Stomach (tissue), 19 donors: ENCODE results near the gene PMS2. TPM values are rescaled to one million over a fixed set of nuclear protein-coding genes. Genes with fewer than 3 reads are reported as not detected.
"Not testable (repeated sequence)": the region's sequence is repeated elsewhere in the genome, so short reads cannot be mapped to it uniquely, and the experiment has no call there.

Experiments used
- DNase-seq, 2 donors: peaks; one replicate each; pipeline versions ENCODE4 v3.0.0 to v3.0.0-alpha.2; 2013 to 2019
- H3K27ac ChIP-seq, 5 donors: fragments of 200-600 bp in 4 of 5; sonication (generic) in 4 of 5; one replicate each; pipeline ENCODE4 v1.5.1; 2013 to 2019; ENCODE audit warnings: mild to moderate bottlenecking in 1 of 5, moderate library complexity in 1 of 5
- H3K27me3 ChIP-seq, 3 donors: fragments of 200-600 bp; sonication (generic); one replicate each; pipeline ENCODE4 v1.5.1; 2017 to 2019; ENCODE audit warnings: mixed run types in 1 of 3
- H3K36me3 ChIP-seq, 4 donors: fragments of 200-600 bp; sonication (generic); 1 replicate in 3 of 4; 2 replicates in 1 of 4; pipeline ENCODE4 v1.5.1; 2016 to 2019
- H3K4me1 ChIP-seq, 4 donors: fragments of 200-600 bp; sonication (generic); one replicate each; pipeline ENCODE4 v1.5.1; 2016 to 2019
- H3K4me3 ChIP-seq, 4 donors: fragments of 200-600 bp; sonication (generic) in 3 of 4; one replicate each; pipeline ENCODE4 v1.5.1; 2016 to 2019; ENCODE audit warnings: mild to moderate bottlenecking in 1 of 4
- H3K9me3 ChIP-seq, 4 donors: fragments of 200-600 bp; sonication (generic); one replicate each; pipeline ENCODE4 v1.5.1; 2016 to 2019
- EP300 ChIP-seq: sonication (generic); formaldehyde crosslinking; IDR thresholded peaks from one replicate; pipeline ENCODE4 v1.6.1; 2017; ENCODE audit warnings: antibody characterized with exemption
- POLR2A ChIP-seq, 4 donors: fragments of 450-650 bp; IDR thresholded peaks; one replicate each; pipeline ENCODE4 v1.6.1; 2016; ENCODE audit warnings: antibody characterized with exemption in 4 of 4, control low read depth in 2 of 4, mild to moderate bottlenecking in 1 of 4, moderate library complexity in 1 of 4
- POLR2AphosphoS5 ChIP-seq, 3 donors: sonication (generic); formaldehyde crosslinking; IDR thresholded peaks; one replicate each; pipeline ENCODE4 v1.6.1; 2016; ENCODE audit warnings: antibody characterized with exemption in 3 of 3
- WGBS, 5 donors: extraction: QIAGEN DNeasy Blood & Tissue Kit in 3 of 5; methylation state at CpG; one replicate each; pipeline versions ENCODE4 v1.1.5 to v1.1.7; 2013 to 2018; 5-methylcytosine and 5-hydroxymethylcytosine counted together
- intact Hi-C: fragments of 100-400 bp; cut with DNase I; formaldehyde crosslinking; loops from one replicate; pipeline ENCODE4 v1.15.1; 2023; ENCODE audit warnings: low total_unique reads
- long read RNA-seq, 10 donors: transcript quantifications; one replicate each; lab custom pipeline, GENCODE V29; 2026
- polyA plus RNA-seq, 3 donors: library from polyadenylated mRNA; stranded (reverse); fragments of 200-250 nt; gene quantifications; one replicate each; pipeline ENCODE4 v1.2.3, GENCODE V29; 2013
- total RNA-seq, 5 donors: library from RNA; depleted of rRNA; stranded (reverse); fragments of >200 nt; gene quantifications; one replicate each; pipeline versions ENCODE4 v1.1.0 to v1.2.3, GENCODE V29; 2014 to 2016
- TF ChIP-seq, protein P1 (sequence below), 7 experiments: fragments of 450-650 bp in 4 of 7; fragments of 200-600 bp in 3 of 7; sonication (generic) in 3 of 7; IDR thresholded peaks; one replicate each; pipeline ENCODE4 v1.5.1; 2016 to 2019; ENCODE audit warnings: antibody characterized with exemption in 7 of 7, control low read depth in 2 of 7, mild to moderate bottlenecking in 1 of 7
- donor health status: healthy with polysubstance abuse.
- donor health status: Bipolar disorder and iron deficiency.
- donor health status: healthy.

The PMS2 gene, protein sequence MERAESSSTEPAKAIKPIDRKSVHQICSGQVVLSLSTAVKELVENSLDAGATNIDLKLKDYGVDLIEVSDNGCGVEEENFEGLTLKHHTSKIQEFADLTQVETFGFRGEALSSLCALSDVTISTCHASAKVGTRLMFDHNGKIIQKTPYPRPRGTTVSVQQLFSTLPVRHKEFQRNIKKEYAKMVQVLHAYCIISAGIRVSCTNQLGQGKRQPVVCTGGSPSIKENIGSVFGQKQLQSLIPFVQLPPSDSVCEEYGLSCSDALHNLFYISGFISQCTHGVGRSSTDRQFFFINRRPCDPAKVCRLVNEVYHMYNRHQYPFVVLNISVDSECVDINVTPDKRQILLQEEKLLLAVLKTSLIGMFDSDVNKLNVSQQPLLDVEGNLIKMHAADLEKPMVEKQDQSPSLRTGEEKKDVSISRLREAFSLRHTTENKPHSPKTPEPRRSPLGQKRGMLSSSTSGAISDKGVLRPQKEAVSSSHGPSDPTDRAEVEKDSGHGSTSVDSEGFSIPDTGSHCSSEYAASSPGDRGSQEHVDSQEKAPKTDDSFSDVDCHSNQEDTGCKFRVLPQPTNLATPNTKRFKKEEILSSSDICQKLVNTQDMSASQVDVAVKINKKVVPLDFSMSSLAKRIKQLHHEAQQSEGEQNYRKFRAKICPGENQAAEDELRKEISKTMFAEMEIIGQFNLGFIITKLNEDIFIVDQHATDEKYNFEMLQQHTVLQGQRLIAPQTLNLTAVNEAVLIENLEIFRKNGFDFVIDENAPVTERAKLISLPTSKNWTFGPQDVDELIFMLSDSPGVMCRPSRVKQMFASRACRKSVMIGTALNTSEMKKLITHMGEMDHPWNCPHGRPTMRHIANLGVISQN
- 10 to 100 TPM in 3 of 5 donors, 1 to 10 TPM in 2; 2.9 to 16.0 (median 11.0) TPM for total RNA-seq
- polyA plus RNA-seq = 1 to 10 TPM; 3.7 to 4.4 (median 4.0) TPM
- long read RNA-seq, donor 1 = 0 reads
- long read RNA-seq, donor 2 = 0 reads
- long read RNA-seq, donor 3 = 0 reads
- long read RNA-seq, donor 4 = 0 reads
- long read RNA-seq, donor 5 = 0 reads
- long read RNA-seq, donor 6 = 0 reads
- long read RNA-seq, donor 7, partial matches to known transcripts = 5 of 6 reads
- long read RNA-seq, donor 7, other reads (novel, unspliced or antisense) = 0 of 6 reads
- long read RNA-seq, donor 8 = 0 reads
- long read RNA-seq, donor 9 = 0 reads
- long read RNA-seq, donor 10 = 0 reads

DNA sequence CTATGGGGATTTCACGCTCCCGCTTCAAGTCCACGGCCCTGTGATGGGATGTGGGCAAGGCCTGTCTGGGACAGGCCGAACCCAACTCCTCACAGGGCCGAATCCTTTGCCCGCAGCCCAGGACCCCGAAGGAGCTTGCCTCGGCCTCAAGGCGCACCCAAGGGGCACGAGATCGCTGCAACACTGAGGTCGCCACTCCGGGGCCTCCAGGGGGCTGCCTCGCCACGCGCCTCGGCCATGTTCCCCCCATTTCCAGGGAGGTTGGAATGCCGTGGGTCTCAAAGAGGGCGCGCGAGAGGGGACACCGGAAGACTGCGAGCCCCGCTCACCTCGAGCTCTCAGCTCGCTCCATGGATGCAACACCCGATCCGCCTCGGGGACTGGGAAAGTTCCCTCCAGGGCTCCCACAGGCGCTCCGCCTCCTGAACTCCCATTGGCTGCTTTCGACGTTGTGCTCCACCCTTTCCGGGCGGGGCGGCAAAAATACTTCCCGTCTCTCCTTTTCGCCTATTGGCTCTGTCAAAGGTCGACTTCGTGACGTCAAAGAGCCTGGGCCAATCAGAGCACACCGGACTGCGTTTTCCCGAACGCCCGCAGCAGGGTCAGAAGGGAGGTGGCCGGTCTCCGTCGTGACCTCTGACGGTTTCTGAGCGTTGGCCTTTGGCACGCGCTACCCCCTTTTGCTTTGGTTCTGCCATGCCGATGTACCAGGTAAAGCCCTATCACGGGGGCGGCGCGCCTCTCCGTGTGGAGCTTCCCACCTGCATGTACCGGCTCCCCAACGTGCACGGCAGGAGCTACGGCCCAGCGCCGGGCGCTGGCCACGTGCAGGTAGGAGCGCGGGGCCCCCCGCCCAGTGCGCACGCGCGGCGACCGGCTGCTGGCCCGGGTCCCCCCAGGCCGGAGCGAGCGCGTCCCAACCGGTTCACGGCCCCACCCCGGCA is at the start of gene PMS2, which contains the start of gene AIMP2:
PMS2 (minus strand) TSS at position 382 of the 944 bp plus-strand sequence; CDS start at position 352, 30 bp downstream.
AIMP2 (plus strand) TSS at position 605 of the 944 bp plus-strand sequence; CDS start at position 697, 92 bp downstream.
- H3K27ac ChIP-seq = peak within 1 kb of the TSS; percentile 93 to 99 (median 94)
- H3K36me3 ChIP-seq = peaks cover 0 to 15% (median 7%) of the 10 kb centered on the region in 4 donors
- 0 to 1% (median 1%) methylated on average over 47 to 84 of the region's 84 CpGs for WGBS, 5 donors
- H3K9me3 ChIP-seq = no peaks in the 10 kb centered on the region
- TF ChIP-seq EP300 = no peak
- TF ChIP-seq, protein P1, sequence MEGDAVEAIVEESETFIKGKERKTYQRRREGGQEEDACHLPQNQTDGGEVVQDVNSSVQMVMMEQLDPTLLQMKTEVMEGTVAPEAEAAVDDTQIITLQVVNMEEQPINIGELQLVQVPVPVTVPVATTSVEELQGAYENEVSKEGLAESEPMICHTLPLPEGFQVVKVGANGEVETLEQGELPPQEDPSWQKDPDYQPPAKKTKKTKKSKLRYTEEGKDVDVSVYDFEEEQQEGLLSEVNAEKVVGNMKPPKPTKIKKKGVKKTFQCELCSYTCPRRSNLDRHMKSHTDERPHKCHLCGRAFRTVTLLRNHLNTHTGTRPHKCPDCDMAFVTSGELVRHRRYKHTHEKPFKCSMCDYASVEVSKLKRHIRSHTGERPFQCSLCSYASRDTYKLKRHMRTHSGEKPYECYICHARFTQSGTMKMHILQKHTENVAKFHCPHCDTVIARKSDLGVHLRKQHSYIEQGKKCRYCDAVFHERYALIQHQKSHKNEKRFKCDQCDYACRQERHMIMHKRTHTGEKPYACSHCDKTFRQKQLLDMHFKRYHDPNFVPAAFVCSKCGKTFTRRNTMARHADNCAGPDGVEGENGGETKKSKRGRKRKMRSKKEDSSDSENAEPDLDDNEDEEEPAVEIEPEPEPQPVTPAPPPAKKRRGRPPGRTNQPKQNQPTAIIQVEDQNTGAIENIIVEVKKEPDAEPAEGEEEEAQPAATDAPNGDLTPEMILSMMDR (IDR thresholded peaks at IDR 0.05) = no peak
- peak in 1 of 4 donors; percentile 65 for TF ChIP-seq POLR2A (IDR thresholded peaks at IDR 0.05)
- TF ChIP-seq POLR2AphosphoS5 (IDR thresholded peaks at IDR 0.05) = peak in 2 of 3 donors; percentile 78 to 92
- DNase-seq = peak; percentile 99
- peak within 1 kb of the TSS; percentile 66 to 68 (median 67) for H3K4me3 ChIP-seq
- H3K27me3 ChIP-seq = no peaks in the 10 kb centered on the region
- H3K4me1 ChIP-seq = peaks cover 8 to 63% (median 37%) of the 10 kb centered on the region in 4 donors
- intact Hi-C loops = no loop called here

DNA sequence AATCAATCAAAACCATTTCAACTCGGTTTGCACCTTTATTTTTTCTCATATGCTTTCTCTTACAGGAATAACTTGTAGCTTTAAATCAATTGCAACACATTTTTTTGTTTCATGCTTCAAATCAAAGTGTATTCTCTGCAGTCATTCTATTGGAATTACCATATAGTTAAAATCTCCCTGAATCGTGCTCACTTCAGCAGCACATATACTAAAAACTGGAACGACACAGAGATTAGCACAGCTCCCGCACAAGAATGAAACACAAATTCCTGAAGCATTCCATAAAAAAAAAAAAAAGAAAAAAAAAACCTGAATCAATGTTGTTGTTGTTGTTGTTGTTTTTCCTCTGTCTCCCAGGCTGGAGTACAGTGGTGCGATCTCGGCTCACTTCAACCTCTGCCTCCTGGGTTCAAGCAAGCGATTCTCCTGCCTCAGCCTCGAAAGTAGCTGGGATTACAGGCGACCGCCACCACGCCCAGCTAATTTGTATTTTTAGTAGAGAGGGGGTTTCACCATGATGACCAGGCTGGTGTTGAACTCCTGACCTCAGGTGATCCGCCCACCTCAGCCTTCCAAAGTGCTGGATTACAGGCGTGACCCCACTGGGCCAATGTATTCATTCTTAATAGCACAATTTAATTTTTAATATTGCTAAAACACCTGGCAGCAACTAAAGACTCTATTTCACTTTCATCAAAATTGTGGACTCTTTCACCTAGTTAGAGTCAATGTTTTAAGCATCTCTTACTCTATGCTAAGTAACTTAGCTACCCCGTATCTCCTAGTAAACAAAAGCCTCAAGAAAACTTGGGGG is 48.7 kb upstream of the PMS2 start:
- no peak for DNase-seq
- peaks cover 17 to 39% (median 28%) of the 10 kb centered on the region in 4 donors for H3K4me1 ChIP-seq
- intact Hi-C loops = no loop called here
- peaks cover 6 to 25% (median 22%) of the 10 kb centered on the region in 4 donors for H3K36me3 ChIP-seq
- TF ChIP-seq EP300 (no peak), POLR2A (IDR thresholded peaks at IDR 0.05) (no peak), POLR2AphosphoS5 (IDR thresholded peaks at IDR 0.05) (no peak)
- TF ChIP-seq, protein P1 (IDR thresholded peaks at IDR 0.05) = no peak
- peak overlapping the region; percentile 77 to 91 (median 89) for H3K4me3 ChIP-seq
- no peaks in the 10 kb centered on the region for H3K9me3 ChIP-seq
- peak overlapping the region; percentile 54 to 97 (median 94) for H3K27ac ChIP-seq
- 28 to 50% (median 34%) methylated on average over 14 of the region's 14 CpGs for WGBS, 5 donors
- no peaks in the 10 kb centered on the region for H3K27me3 ChIP-seq

DNA sequence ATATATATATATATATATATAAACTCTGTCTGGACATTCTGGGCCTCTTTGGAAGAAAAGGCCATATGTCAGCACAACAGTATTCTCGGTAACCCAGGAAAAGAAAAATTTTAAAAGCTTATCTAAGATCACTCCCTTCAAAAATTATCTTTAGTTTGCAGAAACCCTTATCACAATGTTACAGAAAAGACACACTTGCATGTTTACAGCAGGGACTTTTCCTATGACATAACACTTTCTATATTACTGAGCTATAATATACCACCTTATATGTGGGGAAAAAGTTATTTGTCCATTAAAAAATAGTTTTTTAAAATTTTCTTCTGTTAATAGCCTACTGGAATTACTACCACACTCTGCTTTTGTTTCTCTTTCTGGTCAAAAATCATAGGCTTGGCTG is 47.8 kb upstream of the PMS2 start:
- WGBS, 5 donors = 13 to 33% (median 16%) methylated on average over 1 of the region's 1 CpG
- Histone ChIP-seq H3K27me3 (no peaks in the 10 kb centered on the region), H3K36me3 (peaks cover 6 to 32% (median 26%) of the 10 kb centered on the region in 4 donors), H3K27ac (peak overlapping the region; percentile 16 to 95 (median 41)), H3K4me3 (peak overlapping the region in 2 of 4 donors; percentile 89), H3K9me3 (no peaks in the 10 kb centered on the region), H3K4me1 (peaks cover 17 to 39% (median 29%) of the 10 kb centered on the region in 4 donors)
- peak in 1 of 2 donors; percentile 32 for DNase-seq
- no peak for TF ChIP-seq POLR2AphosphoS5 (IDR thresholded peaks at IDR 0.05)
- TF ChIP-seq, protein P1 (IDR thresholded peaks at IDR 0.05) = no peak
- TF ChIP-seq EP300 = no peak
- no peak for TF ChIP-seq POLR2A (IDR thresholded peaks at IDR 0.05)
- intact Hi-C loops = no loop called here

DNA sequence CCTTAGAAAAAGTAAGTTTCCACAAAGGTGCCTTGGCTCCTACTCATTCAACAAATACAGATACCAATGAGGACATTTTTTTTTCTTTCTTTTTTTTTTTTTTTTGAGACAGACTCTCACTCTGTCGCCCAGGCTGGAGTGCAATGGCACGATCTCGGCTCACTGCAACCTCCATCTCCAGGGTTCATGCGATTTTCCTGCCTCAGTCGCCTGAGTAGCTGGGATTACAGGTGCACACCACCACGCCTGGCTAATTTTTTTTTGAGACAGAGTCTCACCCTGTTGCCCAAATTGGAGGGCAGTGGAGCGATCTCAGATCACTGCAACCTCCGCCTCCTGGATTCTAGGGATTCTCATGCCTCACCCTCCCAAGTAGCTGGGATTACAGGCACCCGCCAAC is 42.3 kb upstream of the PMS2 start:
- Histone ChIP-seq H3K27ac (peak overlapping the region; percentile 49 to 72 (median 70)), H3K36me3 (peaks cover 36 to 73% (median 65%) of the 10 kb centered on the region in 4 donors), H3K4me1 (peaks cover 10 to 28% (median 20%) of the 10 kb centered on the region in 4 donors)
- intact Hi-C loops, H3K9me3 ChIP-seq, DNase-seq, H3K4me3 ChIP-seq, H3K27me3 ChIP-seq: not testable (repeated sequence)
- WGBS, 5 donors = 52 to 68% (median 59%) methylated on average over 9 of the region's 9 CpGs
